Upper lobe of left lung (tissue), 6 donors: Measurements from ENCODE around the gene BCL2. TPM values are rescaled to one million over a fixed set of nuclear protein-coding genes. Genes with fewer than 3 reads are reported as not detected.

Experiments
- ATAC-seq, 2 donors: fragments of 200-7000 bp; cut with Tn5 transposase; one replicate each; pipeline ENCODE4 v1.9.1; 2022; ENCODE audit warnings: mild to moderate bottlenecking in 2 of 2, moderate library complexity in 2 of 2; ENCODE audit not compliant: low FRiP score in 2 of 2
- DNase-seq, 2 donors: peaks; one replicate each; pipeline ENCODE4 v3.0.0-alpha.2; 2019 to 2020
- H3K27ac ChIP-seq, 4 donors: fragments of 200-600 bp; sonication (generic); one replicate each; pipeline ENCODE4 v1.5.1; 2016 to 2019
- H3K27me3 ChIP-seq, 4 donors: fragments of 200-600 bp; sonication (generic); one replicate each; pipeline ENCODE4 v1.5.1; 2017 to 2019
- H3K36me3 ChIP-seq, 4 donors: fragments of 200-600 bp; sonication (generic); one replicate each; pipeline ENCODE4 v1.5.1; 2016 to 2019
- H3K4me1 ChIP-seq, 4 donors: fragments of 200-600 bp; sonication (generic); one replicate each; pipeline ENCODE4 v1.5.1; 2018 to 2019
- H3K4me3 ChIP-seq, 4 donors: fragments of 200-600 bp; sonication (generic); one replicate each; pipeline ENCODE4 v1.5.1; 2017 to 2019; ENCODE audit warnings: mild to moderate bottlenecking in 2 of 4, moderate library complexity in 1 of 4
- H3K9me3 ChIP-seq, 4 donors: fragments of 200-600 bp; sonication (generic); one replicate each; pipeline ENCODE4 v1.5.1; 2018 to 2019
- EP300 ChIP-seq, 4 donors: sonication (generic); formaldehyde crosslinking; IDR thresholded peaks; one replicate each; pipeline ENCODE4 v1.5.1; 2017; ENCODE audit warnings: antibody characterized with exemption in 4 of 4, control low read depth in 2 of 4
- POLR2A ChIP-seq, 4 donors: fragments of 450-650 bp; IDR thresholded peaks; one replicate each; pipeline ENCODE4 v1.5.1; 2016 to 2017; ENCODE audit warnings: antibody characterized with exemption in 4 of 4, mild to moderate bottlenecking in 2 of 4
- POLR2AphosphoS5 ChIP-seq, 2 donors: sonication (generic); formaldehyde crosslinking; IDR thresholded peaks; one replicate each; pipeline ENCODE4 v1.5.1; 2017; ENCODE audit warnings: antibody characterized with exemption in 2 of 2
- WGBS, 2 donors: methylation state at CpG; one replicate each; pipeline ENCODE4 v1.1.5; 2017 to 2018; 5-methylcytosine and 5-hydroxymethylcytosine counted together
- total RNA-seq, 6 donors: library from RNA; depleted of rRNA in 4 of 6; stranded (reverse); fragments of >200 nt in 4 of 6; gene quantifications; one replicate each; pipeline versions ENCODE4 v1.1.0 to v1.2.1, GENCODE V29; 2016 to 2021
- TF ChIP-seq, protein P1 (sequence below), 6 experiments: fragments of 450-650 bp in 4 of 6; fragments of 200-600 bp in 2 of 6; sonication (generic) in 2 of 6; IDR thresholded peaks; one replicate each; pipeline ENCODE4 v1.5.1; 2016 to 2019; ENCODE audit warnings: antibody characterized with exemption in 6 of 6
- donor health status: DM: no; HTN: no; CAD: no; lungs with moderate emphysema.
- donor health status: DM: no; HTN: yes; CAD: no; lungs with severe emphysema.

BCL2 gene
- total RNA-seq, 6 donors from 2014 or later, result 5.9 to 19.9 (median 11.4) TPM

DNA sequence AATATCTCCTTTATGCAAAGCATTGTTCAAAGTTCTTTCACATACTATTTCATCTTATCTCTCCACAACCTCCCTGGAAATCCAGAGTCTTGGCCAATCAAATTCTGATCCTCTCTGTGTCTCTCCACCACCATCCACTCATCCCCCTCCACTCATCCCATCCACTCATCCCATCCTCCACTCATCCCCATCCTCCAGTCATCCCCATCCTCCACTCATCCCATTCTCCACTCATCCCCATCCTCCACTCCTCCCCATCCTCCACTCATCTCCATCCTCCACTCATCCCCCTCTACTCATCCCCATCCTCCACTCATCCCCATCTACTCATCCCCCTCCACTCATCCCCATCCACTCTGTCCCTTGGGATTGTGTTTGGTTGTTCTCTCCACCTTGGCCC is 101.1 kb downstream of the BCL2 start:
- Histone ChIP-seq H3K9me3 (no peaks in the 10 kb centered on the region), H3K4me3 (no peak overlapping the region), H3K27me3 (no peaks in the 10 kb centered on the region), H3K4me1 (no peaks in the 10 kb centered on the region), H3K27ac (no peak overlapping the region), H3K36me3 (no peaks in the 10 kb centered on the region)
- DNase-seq (no peak), ATAC-seq (peak; percentile 57 to 86)
- TF ChIP-seq POLR2A (IDR thresholded peaks at IDR 0.05), result no peak
- no peak for TF ChIP-seq POLR2AphosphoS5 (IDR thresholded peaks at IDR 0.05)
- TF ChIP-seq, protein P1, sequence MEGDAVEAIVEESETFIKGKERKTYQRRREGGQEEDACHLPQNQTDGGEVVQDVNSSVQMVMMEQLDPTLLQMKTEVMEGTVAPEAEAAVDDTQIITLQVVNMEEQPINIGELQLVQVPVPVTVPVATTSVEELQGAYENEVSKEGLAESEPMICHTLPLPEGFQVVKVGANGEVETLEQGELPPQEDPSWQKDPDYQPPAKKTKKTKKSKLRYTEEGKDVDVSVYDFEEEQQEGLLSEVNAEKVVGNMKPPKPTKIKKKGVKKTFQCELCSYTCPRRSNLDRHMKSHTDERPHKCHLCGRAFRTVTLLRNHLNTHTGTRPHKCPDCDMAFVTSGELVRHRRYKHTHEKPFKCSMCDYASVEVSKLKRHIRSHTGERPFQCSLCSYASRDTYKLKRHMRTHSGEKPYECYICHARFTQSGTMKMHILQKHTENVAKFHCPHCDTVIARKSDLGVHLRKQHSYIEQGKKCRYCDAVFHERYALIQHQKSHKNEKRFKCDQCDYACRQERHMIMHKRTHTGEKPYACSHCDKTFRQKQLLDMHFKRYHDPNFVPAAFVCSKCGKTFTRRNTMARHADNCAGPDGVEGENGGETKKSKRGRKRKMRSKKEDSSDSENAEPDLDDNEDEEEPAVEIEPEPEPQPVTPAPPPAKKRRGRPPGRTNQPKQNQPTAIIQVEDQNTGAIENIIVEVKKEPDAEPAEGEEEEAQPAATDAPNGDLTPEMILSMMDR (IDR thresholded peaks at IDR 0.05), result no peak
- TF ChIP-seq EP300 (IDR thresholded peaks at IDR 0.05), result no peak

DNA sequence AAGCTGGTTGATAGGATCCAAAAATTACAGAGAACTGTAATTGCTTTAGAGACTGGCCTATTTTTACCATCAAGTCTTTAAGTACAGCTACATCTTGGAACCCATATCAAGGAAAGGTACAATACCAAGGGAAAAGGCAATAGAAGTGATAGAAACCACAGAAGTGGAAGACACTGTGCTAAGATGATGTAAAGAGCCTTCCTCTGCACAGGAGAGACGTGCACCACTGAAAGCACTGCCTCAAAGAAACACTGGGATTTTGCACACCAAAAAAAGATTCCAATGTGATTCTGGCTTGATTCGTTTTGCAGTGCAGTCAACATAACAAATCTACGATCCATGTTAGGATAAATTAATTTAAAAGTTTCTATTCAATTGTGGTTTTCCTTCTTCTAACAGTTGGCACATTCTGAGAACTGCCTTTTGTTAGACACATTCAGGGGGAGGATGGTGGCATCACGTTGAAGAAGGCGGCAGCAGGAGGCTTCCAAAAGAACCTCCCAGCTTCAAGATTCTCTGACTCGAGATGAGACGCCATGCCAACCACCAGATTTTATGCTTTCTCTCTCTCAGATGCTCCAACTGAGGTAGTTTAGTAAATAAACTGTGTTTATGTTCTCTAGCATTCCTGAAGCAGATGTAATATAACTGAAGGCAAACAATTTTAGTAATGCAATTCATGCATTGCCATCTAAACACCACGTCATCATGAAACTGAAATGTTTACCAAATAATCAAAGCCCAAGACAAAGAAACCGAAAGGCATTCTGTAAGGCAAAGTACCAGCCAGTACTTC is 102.9 kb downstream of the BCL2 start:
- Histone ChIP-seq H3K27ac (no peak overlapping the region), H3K9me3 (no peaks in the 10 kb centered on the region), H3K27me3 (no peaks in the 10 kb centered on the region), H3K4me1 (no peaks in the 10 kb centered on the region), H3K4me3 (no peak overlapping the region), H3K36me3 (no peaks in the 10 kb centered on the region)
- WGBS, 2 donors, result 57 to 60% methylated on average over 9 of the region's 9 CpGs
- ATAC-seq (no peak), DNase-seq (no peak)
- TF ChIP-seq POLR2AphosphoS5 (IDR thresholded peaks at IDR 0.05), result no peak
- TF ChIP-seq POLR2A (IDR thresholded peaks at IDR 0.05), result no peak
- TF ChIP-seq EP300 (IDR thresholded peaks at IDR 0.05), result no peak
- TF ChIP-seq, protein P1 (IDR thresholded peaks at IDR 0.05), result no peak

DNA sequence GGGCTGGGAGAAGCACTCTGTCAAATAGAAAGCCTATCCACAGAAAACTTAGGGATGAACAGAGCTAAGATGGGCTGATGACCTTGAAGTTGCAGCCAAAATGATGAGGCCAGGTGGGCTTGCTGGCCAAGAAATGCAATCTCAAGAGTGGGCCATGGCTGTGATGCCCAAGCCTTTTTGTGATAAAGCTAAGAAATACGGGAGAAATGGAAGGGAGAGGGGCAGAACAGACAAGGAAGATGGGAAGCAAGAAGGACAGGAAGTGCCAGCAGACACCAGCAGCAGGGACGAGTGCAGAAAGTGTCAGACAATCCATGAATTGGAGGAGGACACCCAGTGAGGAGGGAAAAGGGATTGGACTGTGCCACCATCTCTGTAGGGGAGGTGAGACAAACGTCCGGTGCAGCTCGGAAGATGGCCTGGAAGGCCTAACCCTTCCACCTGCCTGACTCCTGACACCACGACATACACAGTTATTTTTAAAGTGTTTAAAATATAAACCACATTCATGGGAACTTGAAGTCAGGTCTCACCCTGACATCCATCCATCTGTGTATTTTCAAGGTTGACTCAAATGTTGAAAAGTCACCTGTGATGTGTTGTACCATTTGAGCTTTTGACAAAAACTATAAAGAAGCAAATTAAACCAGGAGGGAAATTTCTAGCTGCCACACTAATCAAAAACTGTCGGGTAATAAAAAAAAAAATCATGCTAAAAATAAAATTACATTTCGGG is 105.5 kb downstream of the BCL2 start:
- no peaks in the 10 kb centered on the region for H3K4me1 ChIP-seq
- DNase-seq (no peak), ATAC-seq (no peak)
- H3K27me3 ChIP-seq, result no peaks in the 10 kb centered on the region
- 85 to 91% methylated on average over 8 of the region's 8 CpGs for WGBS, 2 donors
- TF ChIP-seq, protein P1 (IDR thresholded peaks at IDR 0.05), result no peak
- TF ChIP-seq POLR2A (IDR thresholded peaks at IDR 0.05) (no peak), POLR2AphosphoS5 (IDR thresholded peaks at IDR 0.05) (no peak), EP300 (IDR thresholded peaks at IDR 0.05) (no peak)
- no peaks in the 10 kb centered on the region for H3K9me3 ChIP-seq
- no peak overlapping the region for H3K4me3 ChIP-seq
- no peak overlapping the region for H3K27ac ChIP-seq
- H3K36me3 ChIP-seq, result no peaks in the 10 kb centered on the region

DNA sequence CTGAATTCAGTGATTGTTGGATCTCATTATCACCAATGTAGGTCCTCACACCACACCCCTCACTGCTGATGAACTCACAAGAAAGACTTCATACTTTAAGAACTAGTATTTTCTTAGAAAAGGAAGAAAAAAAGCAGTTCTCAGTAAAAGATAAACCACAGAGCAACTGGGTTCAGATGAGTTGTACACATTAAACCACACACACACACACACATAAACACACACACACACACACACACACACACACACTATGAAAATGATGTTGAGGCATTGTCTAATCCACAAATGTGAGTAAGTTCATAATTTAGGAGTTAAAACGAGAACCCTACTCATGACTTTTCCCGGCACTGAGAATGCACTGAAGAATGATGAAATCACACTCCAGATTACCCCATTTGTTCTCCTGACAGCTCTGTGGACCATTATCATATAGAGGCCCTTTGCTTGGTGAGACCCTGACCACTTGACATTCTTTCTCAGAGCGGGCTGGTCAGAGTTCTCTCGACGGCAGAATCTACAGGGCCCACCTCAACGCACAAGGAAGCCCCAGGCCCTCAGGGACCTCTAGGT is 106.2 kb downstream of the BCL2 start:
- Histone ChIP-seq H3K27ac (no peak overlapping the region), H3K36me3 (no peaks in the 10 kb centered on the region), H3K9me3 (no peaks in the 10 kb centered on the region), H3K4me3 (no peak overlapping the region), H3K4me1 (no peaks in the 10 kb centered on the region), H3K27me3 (no peaks in the 10 kb centered on the region)
- 73 to 88% methylated on average over 6 of the region's 6 CpGs for WGBS, 2 donors
- DNase-seq (no peak), ATAC-seq (peak in 1 of 2 donors; percentile 34)
- no peak for TF ChIP-seq POLR2A (IDR thresholded peaks at IDR 0.05)
- no peak for TF ChIP-seq POLR2AphosphoS5 (IDR thresholded peaks at IDR 0.05)
- TF ChIP-seq, protein P1 (IDR thresholded peaks at IDR 0.05), result no peak
- no peak for TF ChIP-seq EP300 (IDR thresholded peaks at IDR 0.05)
